Stimulated activated CD4-positive, alpha-beta T cell treated with anti-CD3 and anti-CD28 coated beads, Interleukin-4, amount 100 ng/mL, for 4 hours (primary cell): ENCODE results near the gene SRGAP2B.
"Not testable (repeated sequence)": the region's sequence is repeated elsewhere in the genome, so short reads cannot be mapped to it uniquely, and the experiment has no call there.

Experiments used
- DNase-seq, 2 experiments: peaks; one replicate each; pipeline ENCODE4 v3.0.0-alpha.2; 2020

The SRGAP2B gene

DNA sequence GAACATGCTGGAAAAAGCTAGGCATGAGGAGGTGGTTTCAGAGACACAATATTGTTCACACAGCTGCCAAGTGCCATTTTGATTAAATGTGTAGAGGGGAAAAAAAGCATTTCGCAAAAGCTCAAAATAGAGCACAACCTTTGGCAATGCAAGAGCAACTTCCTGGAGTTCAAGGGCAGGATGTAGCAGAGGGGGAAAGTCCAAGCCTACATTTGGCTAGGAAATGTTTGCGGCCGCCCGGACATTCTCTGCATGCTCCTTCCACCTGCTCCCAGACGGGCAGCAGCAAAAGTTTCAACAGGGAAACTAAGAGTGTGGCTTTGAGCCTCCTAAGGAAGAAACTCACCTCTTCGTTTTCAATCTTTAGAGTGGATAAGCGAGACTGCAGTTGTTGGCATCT is 202.1 kb downstream of the SRGAP2B start:
- not testable (repeated sequence) for DNase-seq

DNA sequence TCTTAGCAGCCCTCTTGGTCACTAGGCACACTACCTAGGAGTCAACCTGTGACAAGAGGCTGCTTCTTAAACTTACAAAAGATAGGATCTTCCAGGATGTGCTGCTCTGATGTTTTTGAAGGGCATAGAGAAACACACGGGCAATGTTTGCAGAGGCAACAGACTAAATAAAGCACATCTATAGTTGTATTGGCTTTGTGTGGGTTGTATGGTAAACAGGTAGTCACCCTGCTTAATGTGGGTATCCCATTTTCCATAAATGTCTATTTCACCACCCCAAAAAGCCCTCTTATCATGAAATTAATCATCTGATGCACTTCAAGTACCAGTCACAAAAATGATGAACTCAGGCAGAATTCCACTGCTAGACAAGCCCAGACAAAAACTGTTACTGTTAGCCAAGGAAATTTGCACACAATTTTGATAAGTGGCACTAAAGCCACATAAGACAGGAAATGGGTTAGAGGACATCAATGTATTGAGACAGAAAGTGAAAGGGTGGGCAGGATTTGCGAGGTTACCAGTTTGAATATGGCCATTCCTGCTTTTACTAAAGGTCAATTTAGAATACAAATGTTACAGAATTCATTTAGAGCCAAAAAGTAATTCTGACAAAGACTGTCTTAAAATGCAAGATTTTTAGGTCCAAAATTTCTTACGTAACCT is 205.5 kb downstream of the SRGAP2B start:
- not testable (repeated sequence) for DNase-seq

DNA sequence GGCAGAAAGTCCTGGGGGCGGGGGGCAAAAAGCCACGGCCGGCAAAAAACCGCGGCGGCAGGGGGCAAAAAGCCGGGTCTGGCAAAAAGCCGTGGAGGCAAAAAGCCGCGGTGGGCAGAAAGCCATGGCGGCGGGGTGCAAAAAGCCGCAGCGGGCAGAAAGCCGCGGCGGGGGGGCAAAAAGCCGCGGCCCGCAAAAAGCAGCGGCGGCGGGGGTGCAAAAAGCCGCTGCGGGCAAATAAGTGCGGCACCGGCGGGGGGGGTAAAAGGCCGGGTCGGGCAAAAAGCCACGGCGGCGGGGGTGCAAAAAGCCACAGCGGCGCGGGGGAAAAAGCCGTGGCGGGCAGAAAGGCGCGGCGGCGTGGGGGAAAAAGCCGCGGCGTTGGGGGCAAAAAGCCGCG is 212.1 kb downstream of the SRGAP2B start:
- peak; percentile 19 to 27 for DNase-seq

GRCh38 chr1:144882343-144882742 is 212.8 kb downstream of the SRGAP2B start:
- DNase-seq = not testable (repeated sequence)

DNA sequence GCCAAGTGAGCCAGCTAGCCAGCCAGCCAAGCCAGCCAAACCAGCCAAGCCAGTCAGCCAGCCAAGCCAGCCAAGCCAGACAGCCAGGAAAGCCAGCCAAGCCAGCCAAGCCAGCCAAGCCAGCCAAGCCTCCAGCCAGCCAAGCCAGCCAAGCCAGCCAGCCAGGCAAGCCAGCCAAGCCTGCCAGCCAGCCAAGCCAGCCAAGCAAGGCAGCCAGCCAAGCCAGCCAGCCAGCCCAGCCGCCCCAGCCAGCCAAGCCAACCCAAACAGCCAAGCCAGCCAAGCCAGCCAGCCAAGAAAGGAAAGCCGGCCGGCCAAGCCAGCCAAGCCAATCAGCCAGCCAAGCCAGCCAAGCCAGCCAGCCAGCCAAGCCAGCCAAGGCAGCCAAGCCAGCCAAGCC is 236.5 kb downstream of the SRGAP2B start:
- not testable (repeated sequence) for DNase-seq
